Kidney glomerular epithelial cell (primary cell): ENCODE measurements around the gene TOMT.
A peak's percentile ranks its signal among the peaks of the same experiment; 100 is the strongest.
"Not testable (repeated sequence)": the region's sequence is repeated elsewhere in the genome, so short reads cannot be mapped to it uniquely, and the experiment has no call there.

Experiments used
- DNase-seq: peaks from one replicate; lab custom pipeline; 2025; lab: John Stamatoyannopoulos, UW

The TOMT gene

DNA sequence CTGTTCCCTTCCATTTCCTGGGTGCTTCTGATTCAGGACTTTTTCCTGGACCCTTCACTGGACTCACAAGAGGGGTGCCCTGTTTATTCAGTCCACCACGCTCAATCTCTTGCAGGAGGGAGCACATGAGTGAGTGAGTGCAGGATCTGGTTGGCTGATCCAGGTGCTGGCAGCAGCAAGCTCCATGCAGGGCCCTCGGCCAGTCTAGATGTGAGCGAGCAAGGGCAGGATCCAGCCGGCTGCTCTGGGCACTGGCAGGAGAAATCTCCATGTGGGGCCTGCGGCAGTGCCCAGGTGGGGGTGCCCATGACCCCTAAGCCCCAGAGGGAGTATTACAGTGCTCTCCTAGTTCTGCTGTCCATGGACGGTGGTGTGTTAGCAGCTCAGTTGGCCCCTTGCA is 18.3 kb downstream of the TOMT start:
- DNase-seq: no peak

DNA sequence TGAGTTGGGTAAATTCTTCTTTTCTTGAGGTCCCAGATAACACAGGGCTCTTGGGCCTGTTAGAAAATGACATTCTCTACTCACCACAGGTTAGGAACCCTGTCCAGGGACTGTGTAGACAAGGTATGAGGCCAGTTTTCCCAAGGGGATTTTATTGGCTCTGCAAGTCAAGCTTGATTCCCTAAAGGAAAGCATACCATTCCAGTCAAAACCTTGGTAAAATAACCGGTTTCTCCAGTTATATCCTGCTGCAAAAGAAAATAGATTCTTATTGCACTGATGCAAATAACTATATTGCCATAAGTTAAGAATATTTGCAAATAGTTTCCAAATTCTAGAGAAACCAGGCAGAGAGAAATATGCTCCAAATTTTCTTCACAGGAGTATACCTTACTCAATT is 20.2 kb downstream of the TOMT start:
- no peak for DNase-seq

DNA sequence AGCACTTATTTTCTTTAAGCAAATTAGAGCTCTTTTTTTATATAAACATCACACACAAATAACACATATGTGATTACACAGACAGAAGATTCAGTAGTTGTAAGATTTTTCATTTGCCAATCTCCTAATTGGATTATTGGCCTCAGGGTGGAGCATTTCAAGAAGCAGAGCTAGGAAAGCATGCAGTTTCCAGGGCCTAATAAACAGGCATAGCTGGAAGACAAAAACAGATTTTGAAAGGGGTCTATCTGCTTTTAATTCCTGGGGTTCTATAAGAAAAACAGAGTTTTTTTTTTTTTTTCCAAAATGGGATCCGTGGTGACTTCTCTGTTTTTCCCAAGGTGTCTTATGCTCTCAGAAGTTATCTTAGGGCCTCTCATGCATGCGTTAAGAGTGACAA is 22.2 kb downstream of the TOMT start:
- DNase-seq: no peak

DNA sequence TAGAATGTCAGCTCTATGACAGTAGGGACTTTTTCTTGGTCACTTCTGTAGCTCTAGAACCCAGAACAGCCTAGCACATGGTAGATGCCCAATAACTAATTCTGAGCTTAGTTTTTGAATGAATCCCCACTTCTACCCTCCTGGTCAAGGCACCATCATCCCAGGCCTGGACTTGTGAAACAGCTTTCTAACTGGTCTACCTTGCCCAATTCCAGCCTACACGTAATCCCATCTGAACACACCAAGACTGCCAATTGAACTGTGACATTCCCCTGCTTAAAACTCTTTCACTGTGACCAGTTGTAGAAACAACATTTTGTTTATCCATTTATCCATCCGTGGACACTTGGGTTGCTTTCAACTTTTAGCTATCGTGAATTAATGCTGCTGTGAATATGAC is 23.7 kb downstream of the TOMT start:
- DNase-seq: peak; percentile 7

DNA sequence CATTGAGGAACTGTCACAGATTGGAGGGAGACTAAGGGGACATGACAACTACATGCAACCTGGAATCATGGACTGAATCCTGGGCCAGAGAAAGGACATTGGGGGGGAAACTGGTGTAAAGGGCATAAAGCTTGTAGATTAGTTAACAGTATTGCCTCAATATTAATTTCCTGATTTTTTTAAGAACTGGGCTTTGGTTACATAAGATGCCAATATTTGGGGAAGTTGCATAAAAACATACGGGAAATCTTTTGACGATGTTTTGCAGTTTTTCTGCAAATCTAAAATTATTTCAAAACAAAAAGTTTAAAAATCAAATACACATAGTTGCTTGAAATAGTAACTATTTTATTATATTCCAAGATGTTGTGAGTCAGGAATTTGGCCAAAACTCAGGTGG is 26.9 kb downstream of the TOMT start:
- DNase-seq: no peak

DNA sequence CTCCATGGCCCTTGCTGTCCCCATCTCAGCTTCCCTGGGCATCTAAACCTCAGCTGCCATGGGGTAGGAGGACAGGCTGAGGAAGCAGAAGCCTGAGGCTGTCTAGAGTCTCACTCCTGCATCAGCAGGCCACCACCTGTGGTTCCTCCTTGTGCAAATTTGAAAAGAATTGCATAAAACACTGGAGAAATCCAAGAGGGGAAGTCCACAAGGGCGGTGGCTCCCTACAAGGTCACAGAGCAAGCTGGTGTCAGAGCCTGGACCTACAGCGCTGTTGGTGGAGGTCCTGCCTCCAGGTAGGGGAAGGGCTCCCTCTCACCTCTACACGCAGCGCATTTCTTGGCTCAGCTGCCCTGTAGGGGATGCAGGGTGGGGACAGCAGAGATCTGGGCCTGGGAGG is 29.7 kb downstream of the TOMT start, which contains the start of gene FOLR3:
Gene FOLR3 (plus strand): TSS at position 253 of the 400 bp plus-strand sequence. CDS start 228 bp downstream, outside the sequence.
- DNase-seq: not testable (repeated sequence)

DNA sequence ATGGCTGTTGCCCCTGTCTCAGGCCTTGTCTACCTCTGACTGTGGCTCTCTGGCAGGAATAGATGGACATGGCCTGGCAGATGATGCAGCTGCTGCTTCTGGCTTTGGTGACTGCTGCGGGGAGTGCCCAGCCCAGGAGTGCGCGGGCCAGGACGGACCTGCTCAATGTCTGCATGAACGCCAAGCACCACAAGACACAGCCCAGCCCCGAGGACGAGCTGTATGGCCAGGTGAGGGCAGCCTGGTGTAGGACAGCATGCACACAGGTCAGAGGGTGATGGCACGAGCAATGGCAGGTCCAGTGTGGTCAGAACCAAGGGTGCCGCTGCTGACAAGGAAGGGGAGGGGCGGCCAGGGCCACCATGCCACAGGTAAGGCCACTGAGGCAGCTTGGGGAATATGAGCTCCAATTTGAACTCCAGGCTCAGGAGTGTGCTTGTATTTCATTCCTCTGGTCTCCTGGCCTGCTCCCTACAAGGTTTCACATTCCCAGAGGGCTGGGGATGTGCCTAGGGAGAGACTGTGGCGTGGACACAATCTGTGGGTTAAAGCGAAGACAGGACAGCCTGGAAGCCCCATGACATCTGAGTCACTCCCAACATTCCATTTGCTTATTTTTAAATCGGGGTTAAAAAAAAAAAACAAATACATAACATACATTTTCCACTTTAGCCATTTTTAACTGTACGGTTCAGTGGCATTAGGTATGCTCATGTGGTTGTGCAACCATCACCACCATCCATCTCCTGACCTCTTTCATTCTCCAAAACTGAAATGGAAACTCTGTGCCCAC is 30.4 kb downstream of the TOMT start:
- DNase-seq: no peak

DNA sequence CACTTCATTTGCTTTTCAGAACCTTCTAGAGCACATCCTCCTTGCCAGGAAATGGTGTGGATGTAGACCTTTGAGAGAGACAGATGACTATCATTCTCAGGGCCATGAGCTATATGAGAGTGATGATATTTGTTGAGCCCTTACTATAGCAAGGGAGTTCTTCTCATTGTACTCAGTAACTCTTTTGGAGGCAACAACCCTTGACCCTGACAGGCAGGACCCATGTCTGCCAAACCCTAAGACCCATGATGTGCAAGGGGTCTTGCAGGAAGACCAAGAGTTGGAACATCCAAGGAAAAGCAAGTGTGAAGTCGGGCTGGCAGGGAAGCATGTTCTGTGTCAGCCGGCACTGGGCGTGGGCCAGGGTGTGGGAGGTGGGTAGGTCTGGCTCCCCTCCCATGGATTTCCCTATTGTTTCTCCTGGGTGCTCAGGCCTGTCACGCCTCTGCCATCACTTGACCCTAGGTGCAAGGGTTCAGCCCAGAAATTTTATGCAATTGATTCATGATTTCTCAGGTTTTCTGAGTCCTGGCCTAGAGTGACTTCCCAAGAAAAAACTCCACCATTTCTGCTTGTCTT is 31.0 kb downstream of the TOMT start:
- no peak for DNase-seq

DNA sequence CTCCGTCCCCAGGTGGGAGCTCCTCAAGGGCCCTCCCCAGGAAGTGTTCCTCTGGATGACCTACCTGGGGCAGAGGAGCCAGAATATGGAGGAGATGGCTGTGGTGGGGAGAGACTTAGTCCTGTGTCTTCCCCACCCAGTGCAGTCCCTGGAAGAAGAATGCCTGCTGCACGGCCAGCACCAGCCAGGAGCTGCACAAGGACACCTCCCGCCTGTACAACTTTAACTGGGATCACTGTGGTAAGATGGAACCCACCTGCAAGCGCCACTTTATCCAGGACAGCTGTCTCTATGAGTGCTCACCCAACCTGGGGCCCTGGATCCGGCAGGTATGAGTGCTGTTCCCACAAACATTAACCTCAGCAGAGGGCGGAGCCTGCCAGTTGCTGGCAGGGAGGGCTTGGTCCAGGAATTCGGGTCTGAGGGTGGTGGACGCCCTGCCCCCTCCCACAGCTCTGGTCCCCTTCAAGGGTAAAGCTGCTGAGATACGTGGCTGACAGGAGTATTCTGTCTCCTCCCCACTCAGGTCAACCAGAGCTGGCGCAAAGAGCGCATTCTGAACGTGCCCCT is 33.2 kb downstream of the TOMT start:
- DNase-seq: no peak

DNA sequence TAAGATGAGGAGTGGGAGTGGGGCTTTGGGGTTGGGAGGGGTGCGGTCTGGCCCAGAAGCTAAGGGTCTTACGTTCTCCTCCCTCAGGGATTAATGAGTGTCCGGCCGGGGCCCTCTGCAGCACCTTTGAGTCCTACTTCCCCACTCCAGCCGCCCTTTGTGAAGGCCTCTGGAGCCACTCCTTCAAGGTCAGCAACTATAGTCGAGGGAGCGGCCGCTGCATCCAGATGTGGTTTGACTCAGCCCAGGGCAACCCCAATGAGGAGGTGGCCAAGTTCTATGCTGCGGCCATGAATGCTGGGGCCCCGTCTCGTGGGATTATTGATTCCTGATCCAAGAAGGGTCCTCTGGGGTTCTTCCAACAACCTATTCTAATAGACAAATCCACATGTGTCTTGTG is 33.8 kb downstream of the TOMT start:
- DNase-seq: no peak

DNA sequence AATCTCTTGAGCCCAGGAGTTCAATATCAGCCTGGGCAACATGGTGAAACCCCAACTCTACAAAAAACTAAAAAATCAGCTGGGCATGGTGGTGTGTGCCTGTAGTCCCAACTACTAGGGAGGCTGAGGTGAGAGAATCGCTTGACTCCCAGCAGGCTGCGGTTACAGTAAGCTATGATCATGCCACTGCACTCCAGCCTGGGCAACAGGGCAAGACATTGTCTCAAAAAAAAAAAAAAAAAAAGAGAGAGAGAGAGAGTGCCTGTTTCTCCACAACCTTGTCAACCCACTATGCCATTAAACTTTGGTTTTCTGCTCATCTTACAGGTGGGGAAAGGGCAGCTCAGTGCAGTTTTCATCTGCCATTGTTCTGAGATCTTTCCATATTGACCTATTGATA is 34.9 kb downstream of the TOMT start:
- no peak for DNase-seq

DNA sequence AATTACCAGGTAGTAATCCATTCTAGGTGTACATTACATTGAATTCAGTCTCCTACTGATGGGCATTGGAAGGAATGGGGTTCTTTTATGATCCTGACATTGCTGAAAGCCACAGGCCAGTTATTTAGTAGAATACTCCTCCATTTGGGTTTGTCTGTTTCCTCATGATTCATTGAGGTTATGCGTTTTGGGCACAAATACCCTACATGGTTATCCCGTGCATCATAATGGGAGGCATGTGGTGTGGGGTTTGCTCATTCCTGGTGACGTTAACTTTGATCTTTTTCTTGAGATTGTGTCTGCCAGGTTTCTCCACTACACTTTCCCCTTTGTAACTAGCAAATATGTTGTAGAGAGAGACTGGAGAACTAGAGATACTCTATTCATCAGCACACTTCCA is 35.3 kb downstream of the TOMT start:
- DNase-seq: peak; percentile 55

DNA sequence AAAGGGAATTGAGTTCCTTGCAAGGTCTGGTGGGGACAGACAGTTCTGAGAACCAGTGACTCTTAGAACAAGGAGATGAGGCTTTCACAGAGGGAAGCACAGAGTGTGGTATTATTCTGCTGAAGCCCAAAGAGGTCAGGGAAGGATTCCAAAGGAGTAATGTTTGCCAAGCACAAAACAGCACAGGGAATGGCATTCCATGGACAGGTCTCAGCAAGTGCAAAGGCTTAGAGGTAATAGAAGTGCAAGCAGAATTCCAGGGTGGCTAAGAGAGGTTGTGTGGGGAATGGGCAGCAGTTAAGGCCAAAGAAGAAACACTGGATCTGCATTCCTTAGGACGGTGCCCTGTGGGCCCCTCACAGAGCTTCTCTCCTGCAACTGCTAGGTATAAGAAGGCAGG is 36.4 kb downstream of the TOMT start:
- not testable (repeated sequence) for DNase-seq

DNA sequence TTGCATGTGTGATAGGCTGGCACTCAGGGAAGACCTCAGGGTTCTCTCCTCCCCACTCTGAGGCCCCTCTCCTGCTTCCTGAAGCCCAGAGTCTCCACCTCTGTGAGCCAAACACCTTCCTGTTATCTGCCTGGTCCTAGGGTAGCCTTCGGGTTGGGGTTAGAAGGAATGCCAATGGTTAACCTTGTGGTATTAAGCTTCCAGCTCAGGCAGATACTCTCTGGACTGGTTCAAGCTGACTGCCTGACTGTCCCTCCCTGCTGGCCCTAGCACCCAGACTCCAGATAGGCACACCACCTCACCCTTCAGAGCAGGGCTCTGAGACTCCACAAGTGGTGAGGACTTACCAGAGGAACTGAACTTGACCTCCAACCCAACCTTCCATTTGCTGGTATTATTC is 36.8 kb downstream of the TOMT start:
- DNase-seq: not testable (repeated sequence)

DNA sequence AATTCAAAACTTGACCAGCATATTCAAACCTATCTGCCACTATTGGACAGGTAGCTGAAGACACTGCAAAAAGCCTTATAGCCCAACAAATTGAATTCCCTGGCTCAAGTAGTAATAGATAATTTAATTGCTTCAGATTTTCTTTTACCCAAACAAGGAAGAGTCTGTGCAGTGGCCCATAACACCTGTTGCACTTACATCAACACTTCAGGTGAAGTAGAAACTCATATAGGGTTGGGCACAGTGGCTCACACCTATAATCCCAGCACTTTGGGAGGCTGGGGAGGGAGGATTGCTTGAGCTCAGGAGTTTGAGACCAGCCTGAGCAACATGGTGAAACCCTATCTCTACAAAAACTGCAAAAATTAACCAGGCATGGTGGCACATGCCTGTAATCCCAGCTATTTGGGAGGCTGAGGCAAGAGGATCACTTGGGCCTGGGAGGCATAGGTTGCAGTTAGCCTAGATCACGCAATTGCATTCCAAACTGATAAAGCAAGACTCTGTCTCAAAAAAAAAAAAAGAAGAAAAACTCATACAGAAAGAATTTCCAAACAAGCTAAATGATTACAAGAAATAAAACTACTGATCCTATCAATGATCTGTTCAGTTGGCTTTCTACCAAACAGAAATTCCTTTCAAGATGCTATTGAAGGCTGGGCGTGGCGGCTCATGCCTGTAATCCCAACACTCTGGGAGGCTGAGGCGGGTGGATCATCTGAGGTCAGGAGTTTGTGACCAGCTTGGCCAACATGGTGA is 39.3 kb downstream of the TOMT start:
- DNase-seq: peak; percentile 56

DNA sequence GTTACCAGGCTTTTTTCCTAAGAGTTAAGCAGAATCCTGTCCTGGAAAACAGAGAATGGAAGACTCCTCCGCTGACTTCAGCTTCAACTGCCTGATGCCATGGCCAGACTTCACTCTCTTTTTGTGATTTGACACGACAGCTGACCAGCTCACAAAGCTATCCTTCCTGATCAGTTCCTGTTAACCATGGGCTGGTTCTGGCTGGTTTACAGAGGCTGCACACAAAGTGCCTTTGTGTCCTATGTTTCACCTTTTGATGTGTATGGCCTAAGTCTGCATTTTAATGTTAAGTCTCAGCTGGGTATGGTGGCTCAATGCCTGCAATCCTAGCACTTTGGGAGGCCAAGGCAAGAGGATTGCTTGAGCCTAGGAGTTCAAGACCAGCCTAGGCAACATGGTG is 40.9 kb downstream of the TOMT start:
- no peak for DNase-seq

DNA sequence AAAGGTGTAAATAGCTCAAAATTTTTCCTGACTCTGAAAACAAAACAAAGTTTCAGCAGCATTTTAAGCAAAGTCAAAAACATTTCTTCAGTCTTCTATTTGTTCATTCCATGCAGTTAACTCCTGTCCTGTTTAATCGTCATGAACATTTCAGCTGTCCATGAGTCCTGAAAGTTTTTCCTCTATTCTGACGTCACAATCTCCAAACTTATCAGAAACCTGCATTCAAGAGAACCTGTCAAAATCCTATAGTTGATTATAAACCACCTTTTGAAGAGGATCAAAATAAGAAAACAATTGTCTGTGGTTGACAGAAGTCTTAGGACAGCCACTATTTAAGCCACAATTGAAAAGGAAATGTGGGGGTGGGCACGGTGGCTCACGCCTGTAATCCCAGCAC is 45.2 kb downstream of the TOMT start:
- DNase-seq: no peak

DNA sequence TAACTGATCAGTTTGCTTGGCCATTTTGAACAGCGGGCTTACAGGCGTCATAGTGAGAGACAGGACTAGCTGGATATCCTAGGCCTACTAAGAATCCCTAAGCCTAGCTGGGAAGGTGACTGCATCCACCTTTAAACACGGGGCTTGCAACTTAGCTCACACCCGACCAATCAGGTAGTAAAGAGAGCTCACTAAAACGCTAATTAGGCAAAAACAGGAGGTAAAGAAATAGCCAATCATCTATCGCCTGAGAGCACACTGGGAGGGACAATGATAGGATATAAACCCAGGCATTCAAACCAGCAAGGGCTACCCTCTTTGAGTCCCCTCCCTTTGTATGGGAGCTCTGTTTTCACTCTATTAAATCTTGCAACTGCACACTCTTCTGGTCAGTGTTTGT is 48.1 kb downstream of the TOMT start:
- DNase-seq: not testable (repeated sequence)

DNA sequence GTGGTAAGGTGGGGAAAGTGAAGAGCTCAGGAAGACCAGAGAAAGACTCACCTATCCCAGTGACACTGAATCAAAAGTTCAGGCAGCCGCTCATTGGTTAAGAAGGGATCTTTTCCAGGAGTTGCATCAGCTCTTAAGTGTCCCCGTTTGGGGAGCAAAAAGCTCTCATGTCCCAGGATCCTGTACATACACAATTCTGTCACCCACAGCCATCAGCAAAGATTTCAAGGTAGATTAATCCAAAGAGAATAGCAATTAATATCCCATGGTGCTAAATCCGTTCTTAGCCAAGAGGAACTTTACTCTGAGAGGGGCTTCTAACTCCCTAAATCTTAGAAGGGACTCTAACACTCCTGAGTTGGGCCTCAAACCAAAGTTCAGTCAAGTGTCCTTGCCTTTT is 49.1 kb downstream of the TOMT start:
- DNase-seq: no peak

DNA sequence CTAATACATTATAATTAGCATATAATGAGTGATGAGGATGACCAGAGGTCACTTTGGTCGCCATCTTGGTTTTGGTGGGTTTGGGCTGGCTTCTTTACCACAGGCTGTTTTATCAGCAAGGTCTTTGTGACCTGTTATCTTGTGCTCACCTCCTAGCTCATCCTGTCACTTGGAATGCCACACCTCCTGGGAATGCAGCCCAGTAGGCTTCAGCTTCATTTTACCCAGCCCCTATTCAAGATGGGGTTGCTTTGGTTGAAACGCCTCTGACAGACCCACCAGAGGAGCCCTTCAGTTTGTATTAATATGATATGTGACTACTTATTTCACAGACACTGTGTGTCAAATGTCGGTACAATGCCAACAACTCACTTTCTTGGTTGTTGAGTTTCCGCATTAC is 50.0 kb downstream of the TOMT start:
- DNase-seq: no peak

DNA sequence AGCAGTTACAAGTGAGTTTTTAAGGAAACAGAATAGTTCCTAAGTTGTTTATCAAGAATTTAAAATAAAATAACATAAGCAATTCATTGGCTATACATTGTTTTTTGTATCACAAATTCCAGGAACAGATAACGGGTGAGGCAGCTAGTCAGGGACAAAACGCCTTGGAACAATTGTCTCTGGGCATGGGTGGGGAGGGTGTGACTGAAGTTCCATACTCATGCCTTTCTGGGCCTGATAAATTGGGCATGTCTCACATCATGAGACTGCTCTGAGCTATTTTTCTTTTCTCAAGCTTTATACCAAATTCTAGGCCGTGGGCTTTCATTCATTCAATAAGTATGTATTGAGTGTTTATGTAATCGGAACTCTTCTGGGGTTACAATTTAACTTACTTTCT is 51.4 kb downstream of the TOMT start:
- DNase-seq: no peak
